GM19452 (cell line): ENCODE results near the gene MAPKAPK2.
A peak's percentile ranks its signal among the peaks of the same experiment; 100 is the strongest.
"Not testable (repeated sequence)": the region's sequence is repeated elsewhere in the genome, so short reads cannot be mapped to it uniquely, and the experiment has no call there.

Source experiments
- ATAC-seq: cut with Tn5 transposase; IDR thresholded peaks from one replicate; pipeline ENCODE4 v1.9.1; 2021; ENCODE audit not compliant: unreplicated experiment

MAPKAPK2 gene

GRCh38 chr1:206684478-206685333, at the start of gene MAPKAPK2:
TSS of gene MAPKAPK2 (plus strand) at chr1:206684905. CDS start at chr1:206685230, 325 bp downstream.
- ATAC-seq: peak; percentile 47

- ATAC-seq: peak; percentile 95
These were observed 49.4 kb upstream of the MAPKAPK2 start, which contains the start of gene DYRK3 for GRCh38 chr1:206635080-206635977. TSS of gene DYRK3 (plus strand) at chr1:206635536. CDS start at chr1:206635704, 168 bp downstream.

GRCh38 chr1:206635978-206636345, 48.7 kb upstream of the MAPKAPK2 start:
- no peak for ATAC-seq

GRCh38 chr1:206636671-206637070, 48.0 kb upstream of the MAPKAPK2 start:
- no peak for ATAC-seq

GRCh38 chr1:206637605-206638004, 47.1 kb upstream of the MAPKAPK2 start:
- no peak for ATAC-seq

- ATAC-seq: not testable (repeated sequence)
These were observed 42.6 kb upstream of the MAPKAPK2 start for GRCh38 chr1:206642074-206642473.

- no peak for ATAC-seq
These were observed 41.5 kb upstream of the MAPKAPK2 start for GRCh38 chr1:206643118-206643698.

GRCh38 chr1:206646504-206646903, 38.2 kb upstream of the MAPKAPK2 start:
- ATAC-seq: no peak

- ATAC-seq: no peak
These were observed 37.5 kb upstream of the MAPKAPK2 start for GRCh38 chr1:206647224-206647623.

- no peak for ATAC-seq
These were observed 35.3 kb upstream of the MAPKAPK2 start for GRCh38 chr1:206649261-206649921.

- ATAC-seq: no peak
These were observed 33.7 kb upstream of the MAPKAPK2 start for GRCh38 chr1:206651014-206651413.

- no peak for ATAC-seq
These were observed 32.5 kb upstream of the MAPKAPK2 start for GRCh38 chr1:206651958-206652890.

GRCh38 chr1:206653715-206654459, 30.8 kb upstream of the MAPKAPK2 start:
- no peak for ATAC-seq

- ATAC-seq: no peak
These were observed 29.9 kb upstream of the MAPKAPK2 start for GRCh38 chr1:206654828-206655227.

- ATAC-seq: no peak
These were observed 29.2 kb upstream of the MAPKAPK2 start for GRCh38 chr1:206655471-206655882.

GRCh38 chr1:206656936-206657335, 27.8 kb upstream of the MAPKAPK2 start:
- ATAC-seq: no peak

GRCh38 chr1:206657751-206658150, 27.0 kb upstream of the MAPKAPK2 start:
- no peak for ATAC-seq

GRCh38 chr1:206658264-206658980, 26.3 kb upstream of the MAPKAPK2 start:
- ATAC-seq: no peak

GRCh38 chr1:206658981-206659273, 25.8 kb upstream of the MAPKAPK2 start:
- ATAC-seq: no peak
